Endothelial cell of umbilical vein (primary cell): ENCODE measurements around the gene TVP23A.
"Not testable (repeated sequence)": the region's sequence is repeated elsewhere in the genome, so short reads cannot be mapped to it uniquely, and the experiment has no call there.

ENCODE experiments used
- CTCF ChIP-seq, 2 donors: IDR thresholded peaks; 1 replicate in 1 of 2; 2 replicates in 1 of 2; pipeline ENCODE4 v1.5.1; 2011; ENCODE audit warnings: low read length in 2 of 2, mild to moderate bottlenecking in 2 of 2, moderate library complexity in 2 of 2, control low read depth in 1 of 2, inconsistent platforms in 1 of 2, low read depth in 1 of 2; ENCODE audit not compliant: insufficient read depth in 1 of 2; ENCODE audit errors: extremely low read depth in 1 of 2
- EZH2 ChIP-seq: IDR thresholded peaks from 2 replicates; pipeline ENCODE4 v1.6.1; 2012; ENCODE audit warnings: borderline replicate concordance, low read depth, mild to moderate bottlenecking, moderate library complexity, low read length, inconsistent platforms; ENCODE audit not compliant: severe bottlenecking
- FOS ChIP-seq: IDR thresholded peaks from 2 replicates; pipeline ENCODE4 v1.6.1; 2011; ENCODE audit warnings: mild to moderate bottlenecking, low read length, moderate library complexity, borderline replicate concordance; ENCODE audit not compliant: insufficient read depth
- JUN ChIP-seq: IDR thresholded peaks from 2 replicates; pipeline ENCODE4 v1.6.1; 2011; ENCODE audit warnings: borderline replicate concordance, low read depth; ENCODE audit not compliant: insufficient read length, insufficient read depth
- MAX ChIP-seq: IDR thresholded peaks from 2 replicates; pipeline ENCODE4 v1.6.1; 2011; ENCODE audit not compliant: insufficient read depth, insufficient read length
- POLR2A ChIP-seq: IDR thresholded peaks from 2 replicates; pipeline ENCODE4 v1.6.1; 2012; ENCODE audit warnings: low read depth, mild to moderate bottlenecking, control low read depth, low read length
- POLR2AphosphoS5 ChIP-seq: IDR thresholded peaks from 2 replicates; pipeline ENCODE4 v1.6.1; 2012; ENCODE audit warnings: low read depth, mild to moderate bottlenecking, control low read depth, low read length, moderate library complexity; ENCODE audit not compliant: insufficient read depth

GRCh38 chr16:10829390-10830098, 10.9 kb upstream of the TVP23A start:
- not testable (repeated sequence) for TF ChIP-seq CTCF (IDR thresholded peaks at IDR 0.05; ENCODE audit: extremely low read depth in 1 of 2, insufficient read depth in 1 of 2, low read depth in 1 of 2, low read length in 2 of 2); POLR2AphosphoS5; POLR2A; EZH2; JUN; MAX; FOS
